CD4-positive, alpha-beta T cell treated with Interleukin-21 for 1 hour (primary cell): Measurements from ENCODE around the gene RPL36AL.

Source experiments
- DNase-seq: peaks from one replicate; pipeline ENCODE4 v3.0.0-alpha.2; 2020

The RPL36AL gene

DNA sequence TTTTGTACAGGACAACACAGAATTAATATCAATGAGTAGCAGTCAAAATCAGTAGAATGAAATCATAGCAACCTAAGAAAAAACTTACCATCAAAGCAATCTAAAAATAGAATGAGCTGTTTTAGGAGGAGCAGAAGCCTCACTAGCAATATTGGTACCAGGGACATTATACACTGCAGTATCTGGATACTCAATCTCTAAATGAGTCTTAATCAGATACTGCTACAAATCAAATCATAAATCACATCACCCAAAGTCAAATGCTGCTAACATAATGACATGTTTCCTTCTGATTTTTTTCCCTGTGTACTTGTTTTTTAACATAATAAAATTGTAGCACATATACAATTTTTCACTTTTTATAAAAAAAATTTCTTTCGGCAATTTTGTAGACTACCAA lies 42.3 kb downstream of the RPL36AL start:
- no peak for DNase-seq

DNA sequence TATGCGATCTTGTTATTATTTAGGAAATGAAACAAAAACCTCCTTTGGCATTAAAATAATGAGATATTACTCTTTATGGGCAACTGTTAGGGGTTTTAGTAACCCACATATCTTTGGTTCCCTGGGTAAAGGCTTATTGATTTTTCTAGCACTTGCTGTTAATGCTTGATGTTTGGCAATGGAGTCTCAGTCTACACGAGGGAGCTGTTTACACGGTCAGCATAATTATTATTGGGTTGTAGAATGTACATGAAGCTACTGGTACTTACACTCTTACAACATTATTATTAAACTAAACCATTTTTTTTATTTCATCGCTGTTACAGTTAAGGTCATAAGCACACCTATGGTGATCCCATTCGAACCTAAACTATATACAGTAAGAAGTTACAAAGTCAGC lies 46.4 kb downstream of the RPL36AL start:
- no peak for DNase-seq

DNA sequence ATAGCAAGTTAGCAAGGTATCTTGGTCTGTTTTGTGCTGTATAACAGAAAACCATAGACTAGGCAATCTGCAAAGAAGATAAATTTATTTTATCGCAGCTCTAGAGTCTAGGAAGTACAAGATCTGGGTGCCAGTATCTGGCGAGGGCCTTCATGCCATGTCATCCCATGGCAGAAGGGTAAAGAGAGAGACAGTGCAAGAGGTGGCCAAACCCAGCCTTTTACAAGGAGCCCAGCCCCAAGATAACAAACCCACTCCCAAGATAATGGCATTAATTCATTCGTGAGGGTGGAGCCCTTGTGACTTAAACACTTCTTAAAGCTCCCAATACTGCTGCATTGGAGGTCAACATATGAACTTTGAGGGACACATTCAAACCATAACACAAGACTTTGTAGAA lies 51.1 kb downstream of the RPL36AL start:
- no peak for DNase-seq
